GM12878 (cell line): Measurements from ENCODE around the gene TFRC. TPM values are rescaled to one million over a fixed set of nuclear protein-coding genes. Genes with fewer than 3 reads are reported as not detected.

Source experiments
- ATAC-seq: fragments of 200-7000 bp; cut with Tn5 transposase; 3 replicates; pipeline ENCODE4 v1.9.1; 2020; ENCODE audit warnings: mild to moderate bottlenecking, moderate library complexity
- BruUV-seq: library from RNA; stranded (reverse); fragments of 400-500 nt; replicated peaks from 2 replicates; lab custom pipeline; 2021; lab: Mats Ljungman, UMichigan
- CTCF ChIA-PET: fragments of 300-600 bp; sonication (Branson Sonifier 250); formaldehyde crosslinking; extraction: SDS; loops from one replicate; lab custom pipeline; 2021; ENCODE audit warnings: inconsistent platforms; lab: Yijun Ruan, JAX
- POLR2A ChIA-PET: fragments of 350-600 bp; formaldehyde crosslinking; extraction: SDS; loops from one replicate; lab custom pipeline; 2021; ENCODE audit warnings: inconsistent platforms; lab: Charles Lee
- RAD21 ChIA-PET: fragments of 300-600 bp; sonication (Branson Sonifier 250); formaldehyde crosslinking; loops from one replicate; lab custom pipeline; 2023; ENCODE audit warnings: antibody characterized with exemption; ENCODE audit not compliant: unreplicated experiment; lab: Charles Lee
- SMC1A ChIA-PET: fragments of 300-600 bp; sonication (Branson Sonifier 250); formaldehyde crosslinking; loops from one replicate; lab custom pipeline; 2023; ENCODE audit not compliant: unreplicated experiment, uncharacterized antibody; lab: Charles Lee
- DNase-seq: peaks from one replicate; pipeline ENCODE4 v3.0.0-alpha.2; 2011; ENCODE audit warnings: low read depth, low spot score
- FAIRE-seq: peaks from 3 replicates; lab custom pipeline; 2011; peaks lifted over from hg19 to GRCh38; lab: Jason Lieb, UNC
- H2AFZ ChIP-seq: 2 replicates; pipeline ENCODE4 v1.6.0; 2011; ENCODE audit warnings: low read depth, low read length, control low read depth; ENCODE audit not compliant: control insufficient read depth
- H3K27ac ChIP-seq: 2 replicates; pipeline ENCODE4 v1.5.1; 2011; ENCODE audit warnings: control low read depth; ENCODE audit not compliant: control insufficient read depth, insufficient read depth
- H3K27me3 ChIP-seq, 2 experiments: replicated peaks in 1 of 2; 2 replicates each; pipeline versions ENCODE4 v1.6.0 to v1.6.1; 2011; ENCODE audit warnings: low read length in 1 of 2; ENCODE audit not compliant: control insufficient read depth in 2 of 2, insufficient read depth in 2 of 2
- H3K36me3 ChIP-seq, 2 experiments: 2 replicates each; pipeline ENCODE4 v1.5.1; 2011; ENCODE audit warnings: low read length in 1 of 2; ENCODE audit not compliant: control insufficient read depth in 2 of 2, insufficient read depth in 2 of 2
- H3K4me1 ChIP-seq: 2 replicates; pipeline ENCODE4 v1.6.1; 2011; ENCODE audit warnings: mild to moderate bottlenecking, low read length, moderate library complexity, mixed read lengths; ENCODE audit not compliant: control insufficient read depth, insufficient read depth
- H3K4me2 ChIP-seq: 2 replicates; pipeline ENCODE4 v1.6.0; 2011; ENCODE audit warnings: control low read depth; ENCODE audit not compliant: control insufficient read depth, insufficient read depth
- H3K4me3 ChIP-seq: fragments of 200-600 bp; sonication (generic); 2 replicates; pipeline ENCODE4 v1.5.1; 2016
- H3K79me2 ChIP-seq: 2 replicates; pipeline ENCODE4 v1.6.0; 2011; ENCODE audit warnings: low read length; ENCODE audit not compliant: control insufficient read depth, insufficient read depth
- H3K9ac ChIP-seq: 2 replicates; pipeline ENCODE4 v1.8.0; 2011; ENCODE audit warnings: low read length, control low read depth, mixed read lengths; ENCODE audit not compliant: control insufficient read depth, insufficient read depth
- H3K9me3 ChIP-seq: replicated peaks from 3 replicates; pipeline ENCODE4 v1.5.1; 2011; ENCODE audit warnings: mild to moderate bottlenecking, low read length; ENCODE audit not compliant: control insufficient read depth, insufficient read depth
- H4K20me1 ChIP-seq: 2 replicates; pipeline ENCODE4 v1.6.0; 2011; ENCODE audit not compliant: control insufficient read depth, insufficient read depth
- BACH1 ChIP-seq: fragments of 450-650 bp; IDR thresholded peaks from 2 replicates; pipeline ENCODE4 v1.6.1; 2017; ENCODE audit warnings: mild to moderate bottlenecking, borderline replicate concordance
- CBX3 ChIP-seq: fragments of 200-600 bp; sonication (generic); IDR thresholded peaks from 2 replicates; pipeline ENCODE4 v1.6.1; 2016; ENCODE audit warnings: low read depth, borderline replicate concordance
- CREM ChIP-seq: IDR thresholded peaks from 2 replicates; pipeline ENCODE4 v1.6.1; 2014; ENCODE audit warnings: antibody characterized with exemption, low read depth
- GATAD2B ChIP-seq: fragments of 450-650 bp; conservative IDR thresholded peaks from 2 replicates; pipeline ENCODE4 v1.6.1; 2017; ENCODE audit warnings: low read depth, mild to moderate bottlenecking, moderate library complexity
- HDAC2 ChIP-seq: fragments of 200-600 bp; sonication (generic); IDR thresholded peaks from 2 replicates; pipeline ENCODE4 v1.6.1; 2017
- POLR2A ChIP-seq: IDR thresholded peaks from 2 replicates; pipeline ENCODE4 v1.6.1; 2011; ENCODE audit warnings: low read depth, mild to moderate bottlenecking, low read length
- REST ChIP-seq: IDR thresholded peaks from 2 replicates; pipeline ENCODE4 v1.6.1; 2012; ENCODE audit warnings: mild to moderate bottlenecking, low read depth, low read length
- WGBS: methylation state at CpG from one replicate; pipeline ENCODE4 v1.1.6; 2016; ENCODE audit warnings: low lambda C conversion rate; ENCODE audit not compliant: insufficient replicate concordance, insufficient coverage; ENCODE audit errors: missing lambda C conversion rate; 5-methylcytosine and 5-hydroxymethylcytosine counted together
- in situ Hi-C: fragments of 300-500 bp; cut with MboI; formaldehyde crosslinking; loops from 9 replicates; pipeline ENCODE4 v1.14.3; 2018; ENCODE audit warnings: mixed read lengths
- intact Hi-C: fragments of 100-400 bp; cut with micrococcal nuclease; formaldehyde crosslinking; loops from one replicate; pipeline ENCODE4 v1.14.2; 2022; ENCODE audit not compliant: unreplicated experiment
- polyA plus RNA-seq, 11 experiments: library from polyadenylated mRNA; depleted of rRNA in 4 of 11; unstranded in 6 of 11; stranded (reverse) in 5 of 11; fragments of >200 nt; fragmentation: Nextera tagmentation in 4 of 11; fragmentation: Illumina TruSeq in 1 of 11; extraction: Ambion mirVana in 4 of 11; extraction: Trizol in 1 of 11; gene quantifications; 1 replicate in 1 of 11; 2 replicates in 10 of 11; pipeline versions ENCODE4 v1.2.1 to v1.2.3, GENCODE V29; 2011 to 2016; ENCODE audit warnings: inconsistent platforms in 2 of 11, missing spikeins in 2 of 11, low read depth in 1 of 11
- total RNA-seq, 4 experiments: library from RNA; depleted of rRNA in 3 of 4; stranded (reverse); fragments of >200 nt in 3 of 4; fragmentation: Illumina TruSeq in 1 of 4; extraction: Trizol in 1 of 4; gene quantifications; 2 replicates each; pipeline versions ENCODE4 v1.2.1 to v1.2.3, GENCODE V29; 2013 to 2021

TFRC gene
- total and polyA plus RNA-seq, 10 of the 15 experiments (the other 5 are each of a cell fraction or from before 2014, with no cell fraction given): 123 to 526 (median 316) TPM

- ChIA-PET RAD21 (no interaction called here), CTCF (interaction anchor here (1.0 to 1.6 kb wide), 3 partner anchors 143 to 145 kb away, joined by 3 to 4 read pairs (median 3); no protein-coding TSS in a partner anchor), POLR2A (interaction anchor here (0.6 to 1.8 kb wide), 2 partner anchors 16 to 712 kb away, joined by 5 to 7 read pairs; no protein-coding TSS in a partner anchor), SMC1A (interaction anchor here (1.2 to 1.7 kb wide), 3 partner anchors 14 to 20 kb away, joined by 3 to 8 read pairs (median 6); no protein-coding TSS in a partner anchor)
- H3K36me3 ChIP-seq: peaks cover 30 to 62% of the 10 kb centered on the region in 2 experiments
- ATAC-seq (no peak), FAIRE-seq (no peak), DNase-seq (no peak)
- H3K9me3 ChIP-seq: no peaks in the 10 kb centered on the region
- no peak overlapping the region for H3K27ac ChIP-seq
- H3K79me2 ChIP-seq: no peaks in the 10 kb centered on the region
- H4K20me1 ChIP-seq: no peaks in the 10 kb centered on the region
- H3K9ac ChIP-seq: no peak overlapping the region
- no peaks in the 10 kb centered on the region for H3K27me3 ChIP-seq
- H2AFZ ChIP-seq: no peak overlapping the region
- intact Hi-C loops: no loop called here
- in situ Hi-C loops: no loop called here
- H3K4me3 ChIP-seq: no peak overlapping the region
- H3K4me1 ChIP-seq: no peaks in the 10 kb centered on the region
- WGBS: 90% methylated on average over 7 of the region's 7 CpGs
- H3K4me2 ChIP-seq: no peak overlapping the region
- BruUV-seq: no TSS peak
- TF ChIP-seq BACH1 (no peak), REST (no peak), CBX3 (no peak), HDAC2 (no peak), POLR2A (no peak), CREM (no peak), GATAD2B (no peak)
- TF ChIP-seq, all 136 proteins: peak for 0
Observed at GRCh38 chr3:196053487-196053886, 28.4 kb downstream of the TFRC start.
